GM11168 (cell line): Measurements from ENCODE around the gene PLPPR1.

Experiments
- in situ Hi-C: fragments of 300-500 bp; cut with MboI; formaldehyde crosslinking; loops from one replicate; pipeline ENCODE4 v1.12.0; 2022; ENCODE audit warnings: low sequenced_read_pairs; ENCODE audit not compliant: unreplicated experiment

PLPPR1 gene

DNA sequence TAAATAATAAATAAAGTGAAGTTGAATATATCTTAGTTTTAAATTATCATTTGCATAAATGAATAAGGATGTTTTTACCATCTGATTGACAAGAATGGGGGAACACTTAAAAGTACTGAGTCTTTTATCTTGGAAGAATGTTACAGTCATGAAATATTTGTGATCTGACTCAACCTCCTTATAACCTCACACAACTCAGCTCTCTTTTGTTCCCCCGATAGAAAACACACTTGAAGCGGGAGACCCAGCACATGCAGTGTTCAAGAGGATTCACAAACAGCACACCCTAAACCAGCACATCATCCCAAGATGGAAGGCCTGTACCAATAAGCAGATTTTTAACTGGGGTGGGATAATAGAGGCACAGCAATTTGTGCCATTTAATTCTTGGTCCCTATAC, 340.8 kb downstream of the PLPPR1 start:
- in situ Hi-C loops: no loop called here

DNA sequence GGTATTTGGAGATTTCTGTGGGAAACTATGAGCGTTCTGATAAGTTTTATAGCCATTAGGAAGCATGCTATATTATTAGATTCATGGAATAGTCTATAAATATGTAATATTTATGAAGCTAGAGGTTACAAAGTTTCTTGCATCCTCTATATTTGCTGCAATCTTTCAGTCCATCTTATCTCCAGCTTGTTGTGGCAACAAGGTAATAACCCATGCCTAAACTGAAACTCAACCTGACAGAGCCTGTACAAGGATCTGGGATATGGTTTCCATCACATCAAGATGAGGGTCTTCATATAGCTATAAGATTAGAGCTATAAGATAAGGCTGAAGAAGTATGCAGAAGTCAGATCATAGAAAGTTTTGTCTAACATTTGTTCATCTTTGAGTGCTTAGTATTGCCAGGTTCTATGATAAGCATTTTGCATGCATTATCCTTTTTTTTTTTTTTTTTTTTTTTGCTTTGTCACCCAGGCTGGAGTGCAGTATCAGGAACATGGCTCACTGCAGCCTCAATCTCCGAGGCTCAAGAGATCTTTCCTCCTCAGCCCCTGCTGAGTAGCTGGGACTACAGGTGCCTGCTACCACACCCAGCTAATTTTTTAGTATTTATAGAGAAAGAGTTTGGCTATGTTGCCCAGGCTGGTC, 341.5 kb downstream of the PLPPR1 start:
- in situ Hi-C loops: no loop called here

DNA sequence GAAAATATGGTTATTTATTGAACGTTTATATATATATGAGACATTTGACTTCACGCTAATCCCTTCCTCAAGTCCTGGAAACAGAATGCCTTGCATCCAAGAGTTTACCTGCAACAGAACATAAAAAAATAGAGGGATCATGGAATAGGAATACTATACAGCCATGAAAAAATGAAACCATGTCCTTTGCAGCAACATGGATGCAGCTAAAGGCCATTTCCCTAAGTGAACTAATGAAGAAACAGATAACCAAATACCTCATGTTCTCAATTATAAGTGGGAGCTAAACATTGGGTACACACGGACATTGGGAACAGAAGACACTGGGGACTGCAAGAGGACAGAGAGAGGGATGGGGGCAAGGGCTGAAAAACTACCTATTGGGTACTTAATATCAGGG, 343.3 kb downstream of the PLPPR1 start:
- in situ Hi-C loops: no loop called here

- in situ Hi-C loops: no loop called here
Observed at GRCh38 chr9:101372327-101373118, 344.0 kb downstream of the PLPPR1 start.
